Ovary (tissue), 3 donors: ENCODE measurements around the gene KCMF1.

Experiments used
- EP300 ChIP-seq: sonication (generic); formaldehyde crosslinking; IDR thresholded peaks from one replicate; pipeline ENCODE4 v1.6.1; 2017; ENCODE audit warnings: antibody characterized with exemption
- POLR2A ChIP-seq: fragments of 450-650 bp; IDR thresholded peaks from one replicate; pipeline ENCODE4 v1.6.1; 2017; ENCODE audit warnings: antibody characterized with exemption, mild to moderate bottlenecking, moderate library complexity
- TF ChIP-seq, protein P1 (sequence below), 3 donors: fragments of 450-650 bp in 2 of 3; fragments of 200-600 bp in 1 of 3; IDR thresholded peaks; one replicate each; pipeline versions ENCODE4 v1.5.1 to v1.8.0; 2016 to 2022; ENCODE audit warnings: antibody characterized with exemption in 3 of 3, mild to moderate bottlenecking in 1 of 3
- donor health status: DM: no; HTN: no; CAD: no.

DNA sequence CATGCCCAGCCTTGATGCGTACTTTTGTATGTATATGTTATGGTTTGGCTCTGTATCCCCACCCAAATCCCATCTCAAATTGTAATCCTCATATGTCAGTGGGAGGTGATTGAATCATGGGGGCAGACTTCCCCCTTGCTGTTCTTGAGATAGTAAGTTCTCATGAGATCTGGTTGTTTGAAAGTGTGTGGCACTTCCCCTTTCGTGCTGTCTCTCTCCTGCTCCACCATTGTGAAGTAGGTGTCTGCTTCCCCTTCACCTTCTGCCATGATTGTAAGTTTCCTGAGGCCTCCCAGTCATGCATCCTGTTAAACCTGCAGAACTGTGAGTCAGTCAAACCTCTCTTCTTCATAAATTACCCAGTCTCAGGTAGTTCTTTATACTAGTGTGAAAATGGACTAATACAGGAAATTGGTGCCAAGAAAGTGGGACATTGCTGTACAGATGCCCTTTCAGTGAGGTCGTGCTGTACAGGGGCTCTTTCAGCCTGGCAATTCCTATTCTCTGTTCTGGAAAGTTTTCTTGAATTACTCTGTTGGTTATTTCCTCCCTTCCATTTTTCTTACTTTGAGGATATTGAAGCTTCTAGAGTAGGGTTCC is 38.2 kb downstream of the KCMF1 start:
- TF ChIP-seq, protein P1, sequence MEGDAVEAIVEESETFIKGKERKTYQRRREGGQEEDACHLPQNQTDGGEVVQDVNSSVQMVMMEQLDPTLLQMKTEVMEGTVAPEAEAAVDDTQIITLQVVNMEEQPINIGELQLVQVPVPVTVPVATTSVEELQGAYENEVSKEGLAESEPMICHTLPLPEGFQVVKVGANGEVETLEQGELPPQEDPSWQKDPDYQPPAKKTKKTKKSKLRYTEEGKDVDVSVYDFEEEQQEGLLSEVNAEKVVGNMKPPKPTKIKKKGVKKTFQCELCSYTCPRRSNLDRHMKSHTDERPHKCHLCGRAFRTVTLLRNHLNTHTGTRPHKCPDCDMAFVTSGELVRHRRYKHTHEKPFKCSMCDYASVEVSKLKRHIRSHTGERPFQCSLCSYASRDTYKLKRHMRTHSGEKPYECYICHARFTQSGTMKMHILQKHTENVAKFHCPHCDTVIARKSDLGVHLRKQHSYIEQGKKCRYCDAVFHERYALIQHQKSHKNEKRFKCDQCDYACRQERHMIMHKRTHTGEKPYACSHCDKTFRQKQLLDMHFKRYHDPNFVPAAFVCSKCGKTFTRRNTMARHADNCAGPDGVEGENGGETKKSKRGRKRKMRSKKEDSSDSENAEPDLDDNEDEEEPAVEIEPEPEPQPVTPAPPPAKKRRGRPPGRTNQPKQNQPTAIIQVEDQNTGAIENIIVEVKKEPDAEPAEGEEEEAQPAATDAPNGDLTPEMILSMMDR (IDR thresholded peaks at IDR 0.05), result no peak
- TF ChIP-seq POLR2A, result no peak
- no peak for TF ChIP-seq EP300
